CD4-positive, alpha-beta T cell treated with Interferon gamma for 1 hour (primary cell): ENCODE data around the gene EMP1.

Experiments used
- DNase-seq: peaks from one replicate; pipeline ENCODE4 v3.0.0-alpha.2; 2020

EMP1 gene

GRCh38 chr12:13223941-13224340 is 27.4 kb downstream of the EMP1 start:
- no peak for DNase-seq

- DNase-seq = no peak
Observed at GRCh38 chr12:13227191-13227590, 30.7 kb downstream of the EMP1 start.

- DNase-seq = no peak
Observed at GRCh38 chr12:13228579-13228978, 32.1 kb downstream of the EMP1 start.

- no peak for DNase-seq
Observed at GRCh38 chr12:13229504-13229903, 33.0 kb downstream of the EMP1 start.

- DNase-seq = no peak
Observed at GRCh38 chr12:13230500-13230899, 34.0 kb downstream of the EMP1 start.

GRCh38 chr12:13233830-13234641 is 37.5 kb downstream of the EMP1 start:
- no peak for DNase-seq

GRCh38 chr12:13238204-13238603 is 41.7 kb downstream of the EMP1 start:
- no peak for DNase-seq

- no peak for DNase-seq
Observed at GRCh38 chr12:13241833-13242488, 45.4 kb downstream of the EMP1 start.

GRCh38 chr12:13242936-13243335 is 46.4 kb downstream of the EMP1 start:
- no peak for DNase-seq

GRCh38 chr12:13243516-13244070 is 47.1 kb downstream of the EMP1 start:
- DNase-seq = no peak

GRCh38 chr12:13247596-13247995 is 51.1 kb downstream of the EMP1 start:
- no peak for DNase-seq

GRCh38 chr12:13248964-13249363 is 52.4 kb downstream of the EMP1 start:
- no peak for DNase-seq

- no peak for DNase-seq
Observed at GRCh38 chr12:13250416-13250815, 53.9 kb downstream of the EMP1 start.

GRCh38 chr12:13251521-13251920 is 55.0 kb downstream of the EMP1 start:
- no peak for DNase-seq

GRCh38 chr12:13252024-13252423 is 55.5 kb downstream of the EMP1 start:
- DNase-seq = no peak

GRCh38 chr12:13252616-13253015 is 56.1 kb downstream of the EMP1 start:
- DNase-seq = no peak

GRCh38 chr12:13253966-13254760 is 57.6 kb downstream of the EMP1 start:
- DNase-seq = no peak

GRCh38 chr12:13255792-13256691 is 59.5 kb downstream of the EMP1 start:
- peak; percentile 74 for DNase-seq

GRCh38 chr12:13256692-13257045 is 60.1 kb downstream of the EMP1 start:
- no peak for DNase-seq

GRCh38 chr12:13257356-13257875 is 60.9 kb downstream of the EMP1 start:
- DNase-seq = no peak

GRCh38 chr12:13258197-13258596 is 61.7 kb downstream of the EMP1 start:
- no peak for DNase-seq

GRCh38 chr12:13258717-13259119 is 62.2 kb downstream of the EMP1 start:
- no peak for DNase-seq
